HCT116 (cell line): ENCODE measurements around the gene CTLA4. TPM values are rescaled to one million over a fixed set of nuclear protein-coding genes. Genes with fewer than 3 reads are reported as not detected.

ENCODE experiments used
- ATAC-seq: fragments of 200-7000 bp; cut with Tn5 transposase; 2 replicates; pipeline ENCODE4 v1.9.1; 2020; ENCODE audit warnings: mild to moderate bottlenecking, moderate library complexity
- BruUV-seq: library from RNA; stranded (reverse); fragments of 400-500 nt; replicated peaks from 2 replicates; lab custom pipeline; 2021; lab: Mats Ljungman, UMichigan
- CTCF ChIA-PET: fragments of 300-600 bp; sonication (Branson Sonifier 250); formaldehyde crosslinking; loops from one replicate; lab custom pipeline; 2021; ENCODE audit warnings: antibody characterized with exemption; lab: Charles Lee
- POLR2A ChIA-PET: fragments of 300-600, 350-600 bp; sonication (Branson Sonifier 250); formaldehyde crosslinking; loops from one replicate; lab custom pipeline; 2021; ENCODE audit warnings: antibody characterized with exemption; lab: Charles Lee
- RAD21 ChIA-PET, 2 experiments: fragments of 300-600 bp; sonication (Branson Sonifier 250); formaldehyde crosslinking; loops; one replicate each; lab custom pipeline; 2023; ENCODE audit warnings: low total read pairs in 2 of 2; ENCODE audit not compliant: uncharacterized antibody in 2 of 2, unreplicated experiment in 2 of 2, low non-redundant PET in 1 of 2; lab: Charles Lee
- DNase-seq: peaks from one replicate; pipeline ENCODE4 v3.0.0-alpha.2; 2010; ENCODE audit warnings: low read depth, low spot score
- H2AFZ ChIP-seq: fragments of 200-600 bp; shearing (Covaris generic), sonication (generic); 2 replicates; pipeline ENCODE4 v1.6.1; 2017; ENCODE audit warnings: low read depth, mixed run types, mixed read lengths, antibody characterized with exemption, low read length; ENCODE audit not compliant: poor library complexity, severe bottlenecking
- H3K27ac ChIP-seq: 2 replicates; pipeline ENCODE4 v1.5.1; 2012; ENCODE audit warnings: low read depth, low read length
- H3K27me3 ChIP-seq: fragments of 200-600 bp; sonication (generic); 2 replicates; pipeline ENCODE4 v1.6.1; 2016; ENCODE audit warnings: mixed run types, low read length, mixed read lengths; ENCODE audit not compliant: insufficient read depth
- H3K36me3 ChIP-seq, 2 experiments: fragments of 200-500 bp in 1 of 2; fragments of 200-600 bp in 1 of 2; sonication (Bioruptor generic) in 1 of 2; sonication (generic) in 1 of 2; 2 replicates each; pipeline versions ENCODE4 v1.5.1 to v1.6.1; 2014 to 2016; ENCODE audit warnings: low read length in 2 of 2, inconsistent platforms in 1 of 2, mixed read lengths in 1 of 2, mixed run types in 1 of 2; ENCODE audit not compliant: insufficient read depth in 2 of 2, control insufficient read depth in 1 of 2
- H3K4me1 ChIP-seq, 2 experiments: fragments of 200-600 bp in 1 of 2; sonication (generic) in 1 of 2; 2 replicates each; pipeline versions ENCODE4 v1.5.1 to v1.6.1; 2012 to 2017; ENCODE audit warnings: low read length in 2 of 2, inconsistent platforms in 1 of 2, mild to moderate bottlenecking in 1 of 2, mixed read lengths in 1 of 2, mixed run types in 1 of 2, moderate library complexity in 1 of 2; ENCODE audit not compliant: insufficient read depth in 2 of 2, control insufficient read depth in 1 of 2
- H3K4me2 ChIP-seq: fragments of 200-600 bp; sonication (generic); 2 replicates; pipeline ENCODE4 v1.6.1; 2017; ENCODE audit warnings: mixed run types, low read length, mixed read lengths
- H3K4me3 ChIP-seq, 2 experiments: fragments of 200-600 bp in 1 of 2; sonication (generic) in 1 of 2; replicated peaks in 1 of 2; 2 replicates each; pipeline ENCODE4 v1.5.1; 2011 to 2016; ENCODE audit warnings: low read length in 2 of 2, control low read depth in 1 of 2, low read depth in 1 of 2, mild to moderate bottlenecking in 1 of 2, mixed read lengths in 1 of 2, mixed run types in 1 of 2
- H3K79me2 ChIP-seq: fragments of 200-600 bp; sonication (generic); 2 replicates; pipeline ENCODE4 v1.6.1; 2017; ENCODE audit warnings: mild to moderate bottlenecking, mixed run types, low read length, moderate library complexity, mixed read lengths; ENCODE audit not compliant: insufficient read depth
- H3K9ac ChIP-seq: fragments of 200-600 bp; sonication (generic); 2 replicates; pipeline ENCODE4 v1.6.1; 2016; ENCODE audit warnings: low read length, mixed read lengths
- H3K9me2 ChIP-seq: fragments of 200-600 bp; sonication (generic), shearing (Covaris generic); 2 replicates; pipeline ENCODE4 v1.6.1; 2017; ENCODE audit warnings: mixed run types, mild to moderate bottlenecking, moderate library complexity; ENCODE audit not compliant: insufficient read depth
- H3K9me3 ChIP-seq, 2 experiments: fragments of 200-500 bp in 1 of 2; fragments of 200-600 bp in 1 of 2; sonication (Bioruptor generic) in 1 of 2; sonication (generic) in 1 of 2; 2 replicates each; pipeline ENCODE4 v1.6.1; 2014 to 2017; ENCODE audit warnings: low read length in 2 of 2, mixed read lengths in 2 of 2, inconsistent platforms in 1 of 2, low read depth in 1 of 2, mild to moderate bottlenecking in 1 of 2, mixed run types in 1 of 2, moderate library complexity in 1 of 2; ENCODE audit not compliant: control insufficient read depth in 1 of 2, insufficient read depth in 1 of 2
- H4K20me1 ChIP-seq: fragments of 200-600 bp; sonication (generic), shearing (Covaris generic); 2 replicates; pipeline ENCODE4 v1.6.1; 2017; ENCODE audit warnings: mixed run types, mild to moderate bottlenecking, moderate library complexity; ENCODE audit not compliant: insufficient read depth
- ATF3 ChIP-seq: IDR thresholded peaks from 2 replicates; pipeline ENCODE4 v1.6.1; 2012
- CBX3 ChIP-seq: IDR thresholded peaks from 2 replicates; pipeline ENCODE4 v1.6.1; 2012; ENCODE audit warnings: low read depth
- CEBPB ChIP-seq: IDR thresholded peaks from 2 replicates; pipeline ENCODE4 v1.6.1; 2012; ENCODE audit warnings: low read depth
- CTCF ChIP-seq, 3 experiments: fragments of 200-600 bp in 1 of 3; sonication (generic) in 1 of 3; IDR thresholded peaks in 2 of 3; conservative IDR thresholded peaks in 1 of 3; 2 replicates each; pipeline ENCODE4 v1.5.1; 2012 to 2017; ENCODE audit warnings: low read depth in 2 of 3, low read length in 2 of 3, antibody characterized with exemption in 1 of 3, borderline replicate concordance in 1 of 3, control low read depth in 1 of 3, mild to moderate bottlenecking in 1 of 3, mixed read lengths in 1 of 3, mixed run types in 1 of 3, moderate library complexity in 1 of 3; ENCODE audit not compliant: insufficient read depth in 1 of 3
- EGR1 ChIP-seq: IDR thresholded peaks from 2 replicates; pipeline ENCODE4 v1.6.1; 2012; ENCODE audit warnings: low read depth
- ELF1 ChIP-seq: IDR thresholded peaks from 2 replicates; pipeline ENCODE4 v1.6.1; 2012; ENCODE audit warnings: low read depth, borderline replicate concordance
- EZH2 ChIP-seq: fragments of 200-600 bp; sonication (generic); IDR thresholded peaks from 2 replicates; pipeline ENCODE4 v1.6.1; 2017; ENCODE audit warnings: antibody characterized with exemption, mixed run types
- EZH2phosphoT487 ChIP-seq: fragments of 200-600 bp; IDR thresholded peaks from 2 replicates; pipeline ENCODE4 v1.6.1; 2018; ENCODE audit warnings: antibody characterized with exemption, borderline replicate concordance
- FOSL1 ChIP-seq: IDR thresholded peaks from 2 replicates; pipeline ENCODE4 v1.6.1; 2012; ENCODE audit warnings: low read depth
- JUND ChIP-seq: IDR thresholded peaks from 2 replicates; pipeline ENCODE4 v1.6.1; 2012
- POLR2A ChIP-seq: IDR thresholded peaks from 2 replicates; pipeline ENCODE4 v1.7.0; 2011; ENCODE audit warnings: borderline replicate concordance; ENCODE audit not compliant: insufficient read depth, insufficient read length; ENCODE audit errors: extremely low read depth
- POLR2AphosphoS5 ChIP-seq: IDR thresholded peaks from 2 replicates; pipeline ENCODE4 v1.6.1; 2011; ENCODE audit warnings: mild to moderate bottlenecking, low read depth, low read length, moderate library complexity
- RAD21 ChIP-seq: IDR thresholded peaks from 2 replicates; pipeline ENCODE4 v1.6.1; 2012; ENCODE audit warnings: low read depth, mild to moderate bottlenecking
- REST ChIP-seq: IDR thresholded peaks from 2 replicates; pipeline ENCODE4 v1.6.1; 2012; ENCODE audit warnings: low read depth
- SIN3A ChIP-seq: IDR thresholded peaks from 2 replicates; pipeline ENCODE4 v1.6.1; 2012; ENCODE audit warnings: low read depth
- SRF ChIP-seq: IDR thresholded peaks from 2 replicates; pipeline ENCODE4 v1.6.1; 2012; ENCODE audit warnings: low read depth
- TCF7L2 ChIP-seq: IDR thresholded peaks from 2 replicates; pipeline ENCODE4 v1.7.0; 2011; ENCODE audit warnings: borderline replicate concordance, inconsistent platforms; ENCODE audit not compliant: insufficient read depth, insufficient read length; ENCODE audit errors: extremely low read depth
- YY1 ChIP-seq: IDR thresholded peaks from 2 replicates; pipeline ENCODE4 v1.6.1; 2011; ENCODE audit warnings: low read length, low read depth, moderate library complexity, mild to moderate bottlenecking; ENCODE audit not compliant: insufficient replicate concordance; ENCODE audit errors: extremely low read depth
- ZBTB33 ChIP-seq: IDR thresholded peaks from 2 replicates; pipeline ENCODE4 v1.6.1; 2011; ENCODE audit warnings: mild to moderate bottlenecking, low read length, moderate library complexity; ENCODE audit not compliant: insufficient replicate concordance; ENCODE audit errors: extremely low read depth
- ZFX ChIP-seq: fragments of 450-650 bp; IDR thresholded peaks from 2 replicates; pipeline ENCODE4 v1.6.1; 2017
- intact Hi-C: fragments of 100-400 bp; cut with micrococcal nuclease; formaldehyde crosslinking; loops from 2 replicates; pipeline ENCODE4 v1.10.0; 2022
- total RNA-seq: library from RNA; stranded (reverse); gene quantifications from one replicate; pipeline ENCODE4 v1.2.1, GENCODE V29; 2021; ENCODE audit not compliant: unreplicated experiment

The CTLA4 gene
- total RNA-seq, 1 experiment from 2014 or later = 0.37 TPM

GRCh38 chr2:203822240-203822639 is 45.3 kb upstream of the CTLA4 start:
- no TSS peak for BruUV-seq
- H3K27ac ChIP-seq = no peak overlapping the region
- TF ChIP-seq SIN3A = no peak
- no peak for TF ChIP-seq EZH2
- TF ChIP-seq POLR2AphosphoS5 = no peak
- no peak for TF ChIP-seq ZBTB33
- TF ChIP-seq CBX3 = no peak
- no peak for TF ChIP-seq RAD21
- no peak for TF ChIP-seq ZFX
- no peak for TF ChIP-seq FOSL1
- no peak for TF ChIP-seq TCF7L2
- TF ChIP-seq JUND = no peak
- no peak for TF ChIP-seq ATF3
- TF ChIP-seq CTCF (IDR thresholded peaks at IDR 0.05 in 2 of 3, conservative IDR thresholded peaks at IDR 0.05 in 1 of 3; ENCODE audit: borderline replicate concordance in 1 of 3, insufficient read depth in 1 of 3, low read depth in 2 of 3, low read length in 2 of 3) = no peak
- no peak for TF ChIP-seq ELF1
- TF ChIP-seq EGR1 = no peak
- no peak for TF ChIP-seq POLR2A
- TF ChIP-seq SRF = no peak
- no peak for TF ChIP-seq EZH2phosphoT487
- TF ChIP-seq CEBPB = no peak
- TF ChIP-seq REST = no peak
- TF ChIP-seq YY1 = no peak
- H3K4me3 ChIP-seq = no peak overlapping the region
- CTCF ChIA-PET = no interaction called here
- RAD21 ChIA-PET = no interaction called here
- DNase-seq (no peak), ATAC-seq (no peak)
- no peak overlapping the region for H3K9ac ChIP-seq
- H3K4me2 ChIP-seq = no peak overlapping the region
- no peaks in the 10 kb centered on the region for H3K79me2 ChIP-seq
- no peaks in the 10 kb centered on the region for H3K36me3 ChIP-seq
- no peaks in the 10 kb centered on the region for H3K27me3 ChIP-seq
- POLR2A ChIA-PET = no interaction called here
- H3K4me1 ChIP-seq = no peaks in the 10 kb centered on the region
- no peak overlapping the region for H2AFZ ChIP-seq
- H3K9me3 ChIP-seq = no peaks in the 10 kb centered on the region
- no peaks in the 10 kb centered on the region for H4K20me1 ChIP-seq
- no peaks in the 10 kb centered on the region for H3K9me2 ChIP-seq
- intact Hi-C loops = no loop called here
